Natural killer cell (primary cell): ENCODE measurements around the gene TMEM253. TPM values are rescaled to one million over a fixed set of nuclear protein-coding genes. Genes with fewer than 3 reads are reported as not detected.

ENCODE experiments used
- ATAC-seq, 3 donors: fragments of 150-1000 bp in 2 of 3; fragments of 200-7000 bp in 1 of 3; cut with Tn5 transposase; 1 replicate in 1 of 3; 2 replicates in 2 of 3; pipeline ENCODE4 v1.10.0; 2021; ENCODE audit warnings: mild to moderate bottlenecking in 2 of 3, moderate library complexity in 2 of 3
- DNase-seq, 2 donors: peaks; one replicate each; pipeline versions ENCODE4 v3.0.0 to v3.0.0-alpha.2; 2013 to 2021; ENCODE audit warnings: mixed read lengths in 1 of 2
- H3K27ac ChIP-seq: one replicate; pipeline ENCODE4 v1.5.1; 2013; ENCODE audit warnings: mild to moderate bottlenecking, low read length
- H3K27me3 ChIP-seq: one replicate; pipeline ENCODE4 v1.6.1; 2013; ENCODE audit warnings: low read length; ENCODE audit not compliant: control insufficient read depth, insufficient read depth
- H3K36me3 ChIP-seq: one replicate; pipeline ENCODE4 v1.6.1; 2013; ENCODE audit warnings: low read length; ENCODE audit not compliant: control insufficient read depth, insufficient read depth
- H3K4me1 ChIP-seq: one replicate; pipeline ENCODE4 v1.6.1; 2013; ENCODE audit warnings: low read length; ENCODE audit not compliant: control insufficient read depth, insufficient read depth
- H3K4me3 ChIP-seq: one replicate; pipeline ENCODE4 v1.5.1; 2013; ENCODE audit warnings: low read length
- H3K9me3 ChIP-seq: one replicate; pipeline ENCODE4 v1.6.1; 2013; ENCODE audit warnings: low read length; ENCODE audit not compliant: control insufficient read depth, insufficient read depth
- H3K27ac Mint-ChIP-seq, 2 donors: one replicate each; pipeline ENCODE4 v1.8.0; 2022; ENCODE audit warnings: mild to moderate bottlenecking in 2 of 2, mixed read lengths in 2 of 2, moderate library complexity in 1 of 2
- H3K27me3 Mint-ChIP-seq, 2 donors: one replicate each; pipeline ENCODE4 v1.8.0; 2022; ENCODE audit warnings: low read depth in 2 of 2, mixed read lengths in 2 of 2
- H3K36me3 Mint-ChIP-seq: one replicate; pipeline ENCODE4 v1.8.0; 2022; ENCODE audit warnings: mixed read lengths
- H3K4me1 Mint-ChIP-seq, 2 donors: one replicate each; pipeline ENCODE4 v1.8.0; 2022; ENCODE audit warnings: mixed read lengths in 2 of 2
- H3K4me3 Mint-ChIP-seq: one replicate; pipeline ENCODE4 v1.8.0; 2022; ENCODE audit warnings: mild to moderate bottlenecking, moderate library complexity, mixed read lengths
- H3K9me3 Mint-ChIP-seq, 2 donors: one replicate each; pipeline ENCODE4 v1.8.0; 2022; ENCODE audit warnings: mixed read lengths in 2 of 2
- CTCF ChIP-seq: fragments of 200-600 bp; IDR thresholded peaks from one replicate; pipeline ENCODE4 v1.8.0; 2022; ENCODE audit warnings: antibody characterized with exemption
- WGBS: methylation state at CpG from one replicate; pipeline ENCODE4 v1.1.7; 2013; ENCODE audit warnings: missing lambda C conversion rate; ENCODE audit not compliant: insufficient coverage; 5-methylcytosine and 5-hydroxymethylcytosine counted together
- intact Hi-C: fragments of 100-400 bp; cut with micrococcal nuclease; formaldehyde crosslinking; loops from one replicate; pipeline ENCODE4 v1.14.2; 2022
- total RNA-seq, 4 donors: library from RNA; stranded (reverse); fragments of 120-200 nt in 1 of 4; gene quantifications; one replicate each; pipeline versions ENCODE4 v1.2.3 to v1.2.4, GENCODE V29; 2013 to 2022

TMEM253 gene
- total RNA-seq, 3 donors from 2014 or later (not counting 1 experiment from before 2014, with no cell fraction given) = 0.40 TPM; not detected in 2

DNA sequence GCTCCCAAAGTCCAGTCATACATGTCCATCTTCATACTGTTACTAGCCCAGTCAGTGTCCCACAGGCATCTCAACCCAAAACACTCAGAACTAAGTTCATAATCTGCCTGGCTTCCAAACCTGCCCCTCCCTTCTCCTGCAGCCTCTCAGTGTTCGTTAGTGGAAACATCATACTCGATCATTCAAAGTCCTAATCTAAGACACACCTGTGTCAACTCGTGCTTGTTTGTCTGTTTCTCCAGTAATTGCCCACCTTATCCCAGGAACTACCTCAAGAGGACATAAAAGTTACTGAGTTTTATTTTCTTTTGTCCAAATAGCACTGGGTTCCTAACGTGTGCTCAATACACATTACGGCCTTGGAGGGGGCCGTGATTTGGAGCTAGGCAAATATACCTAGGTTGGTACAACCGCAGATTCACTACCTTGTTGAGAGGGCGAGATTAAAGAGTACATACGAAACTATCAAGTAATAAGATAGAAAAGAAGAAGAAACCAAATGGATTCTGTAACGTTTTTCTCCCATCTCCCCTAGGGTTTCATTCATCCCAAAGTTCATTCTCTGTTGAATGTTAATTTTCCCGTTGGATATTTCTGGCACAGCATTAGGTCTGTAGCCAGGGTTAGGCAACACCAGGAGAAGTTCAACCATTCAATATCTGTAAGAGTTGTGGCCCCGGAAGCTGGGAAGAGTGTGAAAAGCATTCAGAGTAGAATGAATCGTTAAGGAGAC is 40.1 kb upstream of the TMEM253 start:
- H3K27me3 Mint-ChIP-seq = peaks cover 36 to 51% of the 10 kb centered on the region in 2 donors
- WGBS = 84% methylated on average over 13 of the region's 13 CpGs

DNA sequence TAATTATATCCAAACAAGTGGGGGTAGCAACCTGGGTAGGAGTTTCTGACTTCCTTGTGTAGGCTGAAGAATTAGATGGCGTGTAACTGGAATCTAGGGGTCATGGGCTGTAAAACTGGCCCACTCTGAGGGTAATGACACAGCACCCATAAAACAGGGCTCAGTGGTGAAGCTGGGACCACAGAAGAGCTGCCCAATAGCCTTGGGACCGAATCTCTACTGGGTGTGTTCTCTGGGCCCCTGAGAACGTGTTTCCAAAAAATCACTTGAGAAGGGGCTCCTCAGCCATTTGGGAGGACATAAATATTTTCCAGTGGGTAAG is 39.6 kb upstream of the TMEM253 start:
- Histone ChIP-seq H3K4me1 (no peaks in the 10 kb centered on the region), H3K27ac (no peak overlapping the region), H3K9me3 (no peaks in the 10 kb centered on the region), H3K36me3 (no peaks in the 10 kb centered on the region), H3K4me3 (no peak overlapping the region), H3K27me3 (no peaks in the 10 kb centered on the region)
- TF ChIP-seq CTCF = no peak
- H3K36me3 Mint-ChIP-seq = no peaks in the 10 kb centered on the region
- no peak for DNase-seq
- H3K27me3 Mint-ChIP-seq = peaks cover 39 to 56% of the 10 kb centered on the region in 2 donors
- H3K9me3 Mint-ChIP-seq = no peaks in the 10 kb centered on the region
- no peak overlapping the region for H3K4me3 Mint-ChIP-seq
- no peak overlapping the region for H3K27ac Mint-ChIP-seq
- WGBS = 72% methylated on average over 3 of the region's 3 CpGs
- ATAC-seq = no peak
- no peaks in the 10 kb centered on the region for H3K4me1 Mint-ChIP-seq
- intact Hi-C loops = no loop called here

More for the DNA sequence above, 40.1 kb upstream of the TMEM253 start:
- H3K4me1 ChIP-seq = no peaks in the 10 kb centered on the region
- no peak overlapping the region for H3K27ac Mint-ChIP-seq
- no peaks in the 10 kb centered on the region for H3K9me3 Mint-ChIP-seq
- no peaks in the 10 kb centered on the region for H3K36me3 ChIP-seq
- no peak for ATAC-seq
- no peak for TF ChIP-seq CTCF
- no peaks in the 10 kb centered on the region for H3K27me3 ChIP-seq
- intact Hi-C loops = no loop called here
- H3K4me3 ChIP-seq = no peak overlapping the region
- no peak overlapping the region for H3K27ac ChIP-seq
- no peak overlapping the region for H3K4me3 Mint-ChIP-seq
- H3K9me3 ChIP-seq = no peaks in the 10 kb centered on the region
- DNase-seq = no peak
- H3K4me1 Mint-ChIP-seq = no peaks in the 10 kb centered on the region
- no peaks in the 10 kb centered on the region for H3K36me3 Mint-ChIP-seq

DNA sequence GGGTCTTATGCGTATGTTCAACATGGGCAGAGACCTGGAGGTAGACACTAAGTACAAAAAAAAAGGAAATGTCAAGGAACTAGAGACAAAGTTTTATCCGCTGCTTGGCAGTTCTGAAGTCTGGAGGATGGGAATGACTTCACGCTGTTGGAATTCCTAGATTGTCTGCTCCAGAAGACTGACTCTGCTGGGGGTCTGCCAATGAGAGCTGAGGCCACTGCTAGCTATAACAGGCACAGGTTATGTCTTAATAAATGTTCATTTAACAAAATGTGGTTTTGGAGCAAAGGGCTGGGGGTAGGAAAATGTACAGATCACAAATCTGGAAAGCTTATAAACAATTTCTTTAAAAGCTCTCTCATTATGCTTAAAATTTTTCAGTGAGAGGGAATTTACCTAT is 37.4 kb upstream of the TMEM253 start:
- Histone ChIP-seq H3K9me3 (no peaks in the 10 kb centered on the region), H3K27ac (no peak overlapping the region), H3K4me1 (peaks cover under 1% of the 10 kb centered on the region), H3K36me3 (no peaks in the 10 kb centered on the region), H3K4me3 (no peak overlapping the region), H3K27me3 (peaks cover under 1% of the 10 kb centered on the region)
- Mint-ChIP-seq H3K27ac (no peak overlapping the region), H3K4me3 (no peak overlapping the region), H3K4me1 (peaks cover 1 to 3% of the 10 kb centered on the region in 2 donors), H3K27me3 (peaks cover 57 to 78% of the 10 kb centered on the region in 2 donors), H3K9me3 (no peaks in the 10 kb centered on the region), H3K36me3 (no peaks in the 10 kb centered on the region)
- DNase-seq (no peak), ATAC-seq (no peak)
- no peak for TF ChIP-seq CTCF
- intact Hi-C loops = no loop called here
- 86% methylated on average over 3 of the region's 3 CpGs for WGBS
